GM18499 (cell line): ENCODE data around the gene NOP58.
A peak's percentile ranks its signal among the peaks of the same experiment; 100 is the strongest.
"Not testable (repeated sequence)": the region's sequence is repeated elsewhere in the genome, so short reads cannot be mapped to it uniquely, and the experiment has no call there.

ENCODE experiments used
- ATAC-seq: cut with Tn5 transposase; IDR thresholded peaks from one replicate; pipeline ENCODE4 v1.9.1; 2021; ENCODE audit warnings: moderate number of reproducible peaks; ENCODE audit not compliant: insufficient read depth, unreplicated experiment

The NOP58 gene

GRCh38 chr2:202299712-202300111 lies 34.1 kb downstream of the NOP58 start:
- ATAC-seq, result peak; percentile 60

GRCh38 chr2:202306034-202306433 lies 40.5 kb downstream of the NOP58 start:
- ATAC-seq, result no peak

DNA sequence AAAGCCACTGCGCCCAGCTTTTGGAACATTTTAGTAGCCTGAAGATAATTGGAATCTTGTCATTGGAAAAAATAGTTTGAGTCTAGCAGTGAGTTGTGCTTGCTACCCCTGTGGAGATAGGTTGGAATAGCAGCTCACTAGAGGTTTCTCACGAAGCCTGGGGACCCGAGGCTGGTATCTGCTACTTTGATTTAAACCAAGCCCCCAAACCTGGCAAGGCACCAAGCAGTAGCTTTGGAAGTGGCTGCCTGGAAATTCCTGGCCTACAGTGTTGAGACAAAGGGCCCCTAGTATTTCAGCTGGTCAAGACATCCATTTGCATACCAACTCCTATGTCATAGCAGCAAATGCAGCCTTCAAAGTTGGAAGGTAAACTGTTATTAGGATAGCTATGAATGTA lies 42.1 kb downstream of the NOP58 start:
- ATAC-seq, result no peak

DNA sequence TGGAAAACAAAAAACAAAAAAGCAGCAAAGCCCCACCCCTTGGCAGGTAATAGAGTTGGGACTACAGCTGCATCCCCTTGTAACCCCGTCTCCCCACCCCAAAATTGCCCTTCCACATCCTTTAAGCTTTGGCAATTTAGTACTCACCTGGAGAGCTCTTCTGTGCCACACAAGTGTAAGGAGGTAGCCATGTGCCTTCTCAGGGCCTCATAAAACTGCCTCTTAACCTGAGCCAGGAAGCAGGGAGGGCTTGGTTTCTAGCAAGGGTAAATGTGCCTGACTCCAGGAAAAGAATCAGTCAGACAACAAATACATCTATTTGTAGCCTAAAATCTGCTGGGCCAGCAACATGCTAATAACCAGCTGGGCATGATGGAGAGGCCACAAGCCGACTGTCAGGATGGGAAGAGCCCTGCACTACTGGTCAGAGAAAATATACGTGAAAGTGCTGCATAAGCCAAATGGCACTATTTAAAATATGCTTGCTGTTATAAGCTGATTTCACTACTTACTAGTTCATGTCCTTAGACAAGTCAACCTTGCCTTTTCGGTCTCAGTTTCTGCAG lies 46.3 kb downstream of the NOP58 start:
- ATAC-seq, result no peak

- ATAC-seq, result no peak
These were observed 48.6 kb downstream of the NOP58 start for GRCh38 chr2:202314116-202314515.

DNA sequence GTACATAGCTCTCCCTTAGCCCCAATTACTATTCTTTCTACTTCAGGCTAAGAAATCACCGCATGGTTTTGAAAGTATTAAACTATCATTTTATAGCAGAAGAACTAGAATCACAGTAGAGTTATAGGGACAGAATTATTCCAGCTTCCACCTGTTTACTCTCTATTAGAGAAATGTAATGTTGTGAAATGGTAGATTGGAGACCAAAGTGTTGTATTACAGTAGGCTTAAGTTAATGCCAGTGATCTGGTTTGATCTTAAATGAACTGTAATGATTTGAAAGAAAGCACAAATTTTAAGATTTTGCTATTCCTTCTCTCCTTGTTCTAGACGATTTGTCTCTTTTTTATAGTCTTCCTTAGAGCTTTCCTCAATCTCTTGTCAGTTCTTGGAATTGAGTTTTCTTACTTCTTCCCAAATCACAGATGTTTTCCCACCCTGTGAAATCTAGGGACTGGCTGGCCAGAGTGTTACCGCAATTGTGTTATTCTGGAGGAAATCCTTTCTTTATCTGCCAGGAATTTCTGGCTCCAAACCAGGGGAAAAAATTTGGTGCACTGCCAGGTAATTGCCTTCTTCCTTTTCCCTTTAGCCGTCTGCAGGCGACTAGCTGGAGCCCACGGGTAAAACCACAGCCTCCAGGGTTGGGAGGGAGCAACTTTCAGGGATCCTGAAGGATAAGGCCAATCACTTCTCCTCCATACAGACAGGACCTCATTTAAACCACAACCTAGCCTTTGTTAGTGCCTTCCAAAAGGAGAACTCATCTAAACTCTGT lies 51.7 kb downstream of the NOP58 start:
- ATAC-seq, result no peak

- not testable (repeated sequence) for ATAC-seq
These were observed 54.8 kb downstream of the NOP58 start for GRCh38 chr2:202320362-202320761.

- no peak for ATAC-seq
These were observed 56.9 kb downstream of the NOP58 start for GRCh38 chr2:202322435-202322834.

- ATAC-seq, result no peak
These were observed 62.3 kb downstream of the NOP58 start for GRCh38 chr2:202327858-202328257.

DNA sequence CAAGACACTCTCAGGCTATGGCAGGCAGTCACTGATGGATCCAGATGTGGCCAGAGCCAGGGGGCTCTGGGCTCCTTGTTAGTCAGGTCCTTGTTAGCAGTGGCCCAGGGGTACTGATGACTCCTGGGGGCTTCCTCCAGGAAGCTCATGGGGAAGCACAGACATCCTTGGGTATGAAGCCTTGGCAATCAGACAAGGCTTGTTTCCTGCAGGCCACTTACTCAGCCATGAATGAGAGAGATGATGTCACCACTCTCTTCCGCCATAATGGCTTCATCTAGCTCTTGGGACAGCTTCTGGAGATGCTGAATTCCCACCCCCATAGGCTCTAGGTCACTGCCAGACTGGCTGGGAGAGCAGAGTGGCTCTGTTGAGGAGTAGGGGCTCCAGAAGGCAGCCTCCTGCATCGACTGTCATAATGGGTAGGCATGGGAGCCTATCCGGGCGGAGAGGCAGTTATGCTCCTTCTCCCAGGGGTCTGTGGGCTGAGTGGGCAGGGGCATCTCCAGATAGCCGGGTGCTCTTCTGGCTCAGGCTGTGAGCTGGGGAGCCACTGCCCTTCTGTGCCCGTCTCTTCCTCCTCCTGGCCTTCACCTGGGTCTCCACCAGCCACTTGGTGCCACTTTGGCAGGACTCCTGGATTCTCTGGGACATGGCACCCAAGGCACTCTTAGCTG lies 70.4 kb downstream of the NOP58 start:
- no peak for ATAC-seq

- no peak for ATAC-seq
These were observed 71.6 kb downstream of the NOP58 start for GRCh38 chr2:202337151-202337550.

- no peak for ATAC-seq
These were observed 72.3 kb downstream of the NOP58 start for GRCh38 chr2:202337706-202338346.

DNA sequence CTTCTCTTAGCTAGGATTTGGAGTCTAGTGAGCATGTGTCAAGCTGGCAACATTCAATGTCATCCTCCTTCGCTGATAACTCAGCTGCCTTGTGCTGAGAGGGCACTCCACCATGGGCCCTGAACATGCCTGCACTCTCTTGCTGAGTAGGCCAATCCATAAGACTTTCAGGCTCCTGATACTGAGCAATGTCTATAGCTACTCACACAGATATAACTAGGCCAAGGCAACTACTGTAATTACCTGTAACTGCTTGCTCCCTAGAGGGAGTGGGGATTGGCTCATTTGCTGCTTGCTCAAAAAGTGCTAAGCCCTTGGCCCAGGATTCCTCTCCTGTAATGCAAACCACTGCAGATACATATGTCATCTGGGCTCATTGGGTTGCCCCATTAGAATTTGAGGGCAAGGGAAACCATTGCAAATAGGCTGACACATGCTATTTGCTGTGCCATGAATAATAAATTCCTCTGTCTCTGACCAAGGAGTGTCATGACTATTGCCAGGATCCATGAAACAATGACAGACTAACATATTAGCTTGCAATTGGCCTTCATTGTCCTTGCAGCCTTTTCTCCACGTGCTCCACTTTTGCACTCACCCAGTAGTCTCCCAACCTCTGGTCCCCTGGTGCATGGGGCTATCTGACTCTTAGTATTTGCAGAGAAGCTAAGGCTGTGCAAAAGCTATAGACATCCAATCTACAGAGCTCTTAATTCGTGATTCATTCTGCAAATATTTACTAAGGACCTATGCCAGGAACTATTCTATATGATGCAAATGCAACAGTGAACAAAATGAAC lies 73.7 kb downstream of the NOP58 start:
- no peak for ATAC-seq

DNA sequence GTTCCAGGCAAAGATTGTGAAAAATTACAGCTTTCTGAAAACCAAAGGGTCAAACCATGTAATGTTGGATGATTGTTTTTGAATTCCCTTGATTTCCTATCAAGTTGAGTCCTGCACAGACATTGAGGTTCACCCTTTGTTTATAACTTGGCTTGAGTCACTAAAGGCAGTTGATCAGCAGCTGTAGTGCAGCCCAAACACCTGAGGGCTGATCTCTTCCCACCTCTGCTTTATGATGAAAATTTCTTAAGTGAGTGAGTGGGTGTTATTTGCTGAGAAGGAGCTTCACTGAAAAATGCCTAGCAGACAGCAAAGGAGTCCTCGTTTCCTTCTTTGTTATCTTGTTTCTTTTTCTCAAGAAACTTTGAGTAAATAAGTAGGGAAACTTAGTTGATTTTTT lies 78.6 kb downstream of the NOP58 start:
- no peak for ATAC-seq

GRCh38 chr2:202346180-202346579 lies 80.6 kb downstream of the NOP58 start:
- ATAC-seq, result no peak
